HG02642 (cell line): ENCODE data around the gene MAST4.
"Not testable (repeated sequence)": the region's sequence is repeated elsewhere in the genome, so short reads cannot be mapped to it uniquely, and the experiment has no call there.

ENCODE experiments used
- ATAC-seq: cut with Tn5 transposase; IDR thresholded peaks from one replicate; pipeline ENCODE4 v1.9.1; 2021; ENCODE audit warnings: mild to moderate bottlenecking; ENCODE audit not compliant: unreplicated experiment, poor library complexity

MAST4 gene

DNA sequence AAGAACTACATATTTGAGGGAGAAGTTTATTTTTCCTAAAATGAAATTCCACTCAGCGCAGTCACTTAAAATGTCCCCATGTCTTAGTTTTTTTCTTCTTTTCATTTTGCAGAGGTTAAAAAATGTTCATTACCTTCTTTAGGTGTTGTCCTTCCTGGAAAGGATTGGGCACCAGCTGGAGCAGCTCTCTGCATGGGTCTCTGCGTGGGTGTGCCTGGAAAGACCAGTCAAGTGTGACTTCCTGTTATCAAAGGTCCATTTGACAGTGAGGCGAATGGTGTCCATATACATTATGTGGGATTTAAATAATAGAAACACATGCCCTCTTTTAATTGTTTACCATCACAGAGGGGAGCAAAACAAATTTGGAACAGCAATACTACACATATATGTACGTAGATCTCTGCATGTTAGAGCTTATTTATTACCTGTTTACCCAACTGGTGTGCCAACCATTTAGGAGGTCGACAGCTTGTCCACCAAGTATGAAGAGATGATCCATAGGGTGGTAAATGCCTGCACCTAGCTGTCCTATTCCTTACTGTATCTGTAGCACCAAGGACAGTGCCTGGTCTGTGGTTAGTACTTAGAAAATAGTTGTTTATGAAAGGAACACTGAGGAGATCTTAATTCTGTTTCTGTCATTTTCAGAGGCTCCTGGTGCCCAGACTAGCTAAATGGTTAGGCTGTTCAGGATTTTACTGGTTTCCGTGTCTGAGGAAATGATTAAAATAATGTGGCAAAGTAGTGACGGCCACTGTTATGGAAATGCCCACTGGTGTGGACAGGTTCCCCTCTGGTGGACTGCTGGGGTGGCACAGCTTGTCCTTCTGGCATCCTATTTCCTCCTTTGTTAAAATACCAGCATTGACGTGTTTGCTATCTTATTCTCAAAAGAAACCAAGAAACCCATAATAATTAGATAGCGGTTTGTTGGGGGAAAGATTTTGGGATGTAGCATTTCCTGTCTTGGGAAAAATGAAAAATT is 200.4 kb downstream of the MAST4 start:
- no peak for ATAC-seq

GRCh38 chr5:66802941-66803340 is 206.7 kb downstream of the MAST4 start:
- no peak for ATAC-seq

DNA sequence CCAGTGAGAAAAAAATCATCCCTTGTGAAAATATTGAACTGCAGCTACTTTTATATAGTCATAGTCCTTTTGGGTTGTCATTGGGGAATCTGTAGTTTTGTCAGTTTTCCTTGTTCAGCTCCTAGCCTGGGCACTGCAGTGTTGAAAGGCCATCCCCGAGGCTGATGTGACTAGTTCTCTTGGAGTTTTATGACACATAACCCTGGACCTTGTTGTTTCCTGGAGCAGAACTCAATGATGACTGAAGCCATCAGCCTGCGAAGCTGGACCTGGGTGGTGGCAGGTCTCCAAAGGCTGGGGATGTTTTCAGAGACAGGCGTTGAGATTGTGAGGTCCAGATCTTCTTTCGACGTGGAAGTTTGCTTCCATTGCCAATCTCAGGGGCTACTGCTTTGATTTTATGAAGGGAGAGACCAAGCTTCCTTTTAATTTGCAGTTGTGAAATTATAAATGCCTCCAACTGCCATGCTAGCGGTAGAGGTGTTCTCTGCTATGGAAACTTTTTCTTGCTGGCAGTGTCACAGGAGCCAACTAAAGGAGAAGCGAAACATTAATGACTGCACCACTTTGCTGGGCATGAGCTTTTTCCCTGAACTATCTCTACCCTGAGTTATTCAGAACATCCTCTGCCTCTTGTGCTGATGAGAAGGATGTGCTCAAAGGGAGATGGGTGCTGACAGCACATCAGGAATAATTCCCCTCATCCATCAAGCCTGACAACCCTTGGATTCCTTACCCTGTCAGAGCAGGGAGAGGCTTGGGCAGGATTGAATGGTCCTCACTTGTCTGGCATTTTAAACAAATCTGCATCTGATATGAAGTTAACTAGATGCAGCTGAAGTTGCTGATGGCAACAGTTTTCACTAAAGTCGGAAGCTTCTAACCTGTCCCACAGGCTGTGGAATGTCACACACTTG is 209.6 kb downstream of the MAST4 start:
- no peak for ATAC-seq

DNA sequence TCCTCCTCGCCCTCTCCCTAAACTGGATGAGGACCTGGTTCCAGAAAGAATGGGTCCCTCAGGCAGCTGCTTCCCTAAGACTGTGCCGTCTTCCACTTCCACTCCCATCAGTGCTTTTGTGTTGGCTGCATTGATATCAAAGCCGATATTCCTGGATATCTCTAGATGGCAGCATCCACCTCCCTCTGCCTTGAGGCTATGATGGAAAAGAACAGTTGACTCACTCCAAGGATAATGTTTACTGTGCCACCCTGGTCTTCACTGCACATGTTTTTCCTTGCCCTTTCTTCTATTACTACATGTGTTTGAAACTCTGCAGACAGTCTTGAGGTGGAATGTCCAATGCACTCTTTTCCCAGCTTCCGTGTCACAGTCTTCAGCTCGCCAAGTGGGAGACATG is 211.6 kb downstream of the MAST4 start:
- no peak for ATAC-seq

DNA sequence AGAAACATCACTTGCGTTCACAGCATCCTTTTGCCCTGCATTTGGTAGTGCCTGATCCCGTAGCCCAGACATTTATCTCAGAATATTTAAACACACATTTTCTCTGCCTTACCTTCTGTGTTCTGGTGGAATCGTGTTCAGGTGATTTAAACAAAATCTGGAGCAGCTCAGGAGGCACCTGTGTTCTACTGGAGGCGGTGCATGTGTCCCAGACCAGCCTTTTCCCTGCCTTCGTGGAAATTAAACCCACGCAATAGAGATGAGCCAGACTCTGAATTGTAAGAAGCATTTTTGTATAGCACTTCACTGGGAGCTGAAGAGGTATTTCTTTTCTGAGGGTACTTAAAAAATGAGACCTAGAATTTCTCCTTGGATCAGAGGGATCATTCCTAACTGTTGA is 212.5 kb downstream of the MAST4 start:
- no peak for ATAC-seq

DNA sequence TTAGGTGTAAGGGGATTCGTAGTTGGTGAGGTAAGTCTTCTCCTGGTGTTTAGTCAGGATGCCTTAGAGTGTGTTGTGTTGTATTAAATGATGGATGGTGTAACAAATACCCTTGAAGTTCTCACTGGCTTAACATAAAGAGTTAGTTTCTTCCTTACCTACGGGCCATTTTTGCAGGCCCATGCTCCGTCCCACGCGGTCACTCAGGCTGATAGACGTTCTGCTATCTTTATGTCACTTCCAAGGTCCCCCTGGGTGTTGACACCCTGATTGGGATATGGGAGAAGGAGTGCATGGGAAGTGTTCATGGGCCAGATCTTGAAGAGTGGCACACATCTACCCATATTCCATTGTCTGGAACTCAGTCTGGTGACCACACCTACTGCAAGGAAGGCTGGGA is 214.0 kb downstream of the MAST4 start:
- ATAC-seq, result no peak

GRCh38 chr5:66810848-66811261 is 214.7 kb downstream of the MAST4 start:
- ATAC-seq, result no peak

DNA sequence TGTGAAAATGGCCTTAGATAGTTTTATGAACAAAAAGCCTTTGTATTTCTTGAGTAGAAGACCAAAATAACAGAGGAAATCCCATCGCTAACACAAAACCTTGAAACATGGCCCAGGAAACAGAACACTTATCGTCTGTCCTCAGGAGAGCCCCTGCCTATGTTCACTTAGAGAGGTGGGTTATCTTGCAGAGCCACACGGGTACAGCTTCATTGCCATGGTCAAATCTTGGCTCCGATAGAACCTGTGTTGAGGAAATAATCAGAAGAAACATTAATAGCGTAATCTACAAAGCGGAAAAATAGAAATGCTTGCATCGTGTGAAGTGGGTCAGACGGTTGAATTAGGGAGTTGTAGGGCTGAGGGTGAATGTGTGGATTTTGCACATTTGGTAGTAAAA is 216.1 kb downstream of the MAST4 start:
- ATAC-seq, result no peak

DNA sequence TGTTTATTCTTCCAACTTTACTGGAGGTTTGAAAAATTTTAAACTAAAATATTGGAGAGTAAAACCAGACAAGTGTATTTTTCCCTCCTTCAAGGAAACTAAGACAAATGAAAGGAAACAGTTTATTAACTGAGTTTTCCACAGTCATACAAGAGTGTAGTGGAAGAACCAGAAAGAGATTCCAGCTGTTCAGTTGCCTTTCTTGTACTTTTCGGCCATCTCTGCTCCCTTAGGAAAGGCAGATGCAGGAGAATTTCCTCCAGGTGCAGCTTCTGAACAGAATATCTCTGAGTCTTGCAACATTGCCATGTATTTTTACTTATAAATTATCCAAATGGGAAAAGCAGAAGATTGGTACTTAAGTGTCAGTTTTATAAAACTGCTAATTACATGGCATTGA is 217.1 kb downstream of the MAST4 start:
- no peak for ATAC-seq

GRCh38 chr5:66814146-66814991 is 218.2 kb downstream of the MAST4 start:
- ATAC-seq, result no peak

GRCh38 chr5:66818304-66818934 is 222.2 kb downstream of the MAST4 start:
- ATAC-seq, result no peak

DNA sequence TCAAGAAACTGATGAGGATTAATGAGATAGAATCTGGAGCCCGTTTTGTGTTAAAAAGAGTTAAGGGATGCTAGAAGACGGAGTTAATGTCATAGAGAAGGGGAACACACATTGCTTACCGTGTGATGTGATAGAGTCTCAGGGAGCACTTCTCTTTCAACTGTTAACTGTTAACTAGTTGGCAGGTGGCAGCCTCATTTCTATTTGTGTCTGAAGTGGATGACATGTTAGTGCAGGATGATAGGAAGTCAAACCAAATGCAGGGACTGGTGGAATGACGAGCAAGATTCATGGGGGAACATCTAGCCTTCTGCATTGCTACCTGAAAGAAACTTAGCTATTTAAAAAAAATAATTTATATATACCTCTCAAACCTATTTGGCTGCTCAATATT is 222.7 kb downstream of the MAST4 start:
- ATAC-seq, result no peak

GRCh38 chr5:66820630-66821207 is 224.5 kb downstream of the MAST4 start:
- no peak for ATAC-seq

DNA sequence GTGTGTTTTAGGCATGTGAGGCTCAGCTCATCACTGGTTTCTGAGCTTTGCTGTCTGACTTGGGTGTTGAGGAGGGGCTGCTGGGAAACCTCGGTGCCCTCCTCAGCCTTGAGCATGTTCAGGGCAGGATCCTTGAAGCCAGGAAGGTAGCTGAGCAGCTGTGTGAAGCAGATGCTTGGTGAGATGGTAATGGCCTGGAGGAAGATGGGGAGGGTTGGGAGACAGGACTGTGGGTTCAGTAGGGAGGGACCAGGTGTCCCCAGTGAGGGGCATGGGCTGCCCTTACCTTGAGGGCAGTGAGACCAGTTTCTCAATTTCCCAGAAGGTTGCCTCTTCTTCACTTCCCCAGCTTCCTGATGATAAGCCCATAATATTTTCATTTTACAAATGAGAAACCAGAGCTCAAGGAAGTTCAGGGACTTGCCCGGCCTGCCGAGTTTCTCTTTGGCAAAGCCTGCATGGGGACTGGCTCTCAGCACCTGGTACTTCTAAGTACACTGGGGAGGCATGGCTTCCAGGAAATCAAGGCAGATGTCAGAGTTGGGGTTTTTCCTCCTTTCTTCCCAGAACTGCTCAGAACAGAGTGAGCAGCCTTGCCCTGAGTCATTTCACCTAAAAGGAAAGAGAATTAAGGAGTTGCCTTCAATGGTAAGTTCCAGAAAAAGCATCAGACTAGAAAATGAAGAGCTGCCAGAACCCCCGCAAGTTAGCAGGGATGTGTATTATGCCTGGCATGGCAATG is 225.7 kb downstream of the MAST4 start:
- no peak for ATAC-seq

DNA sequence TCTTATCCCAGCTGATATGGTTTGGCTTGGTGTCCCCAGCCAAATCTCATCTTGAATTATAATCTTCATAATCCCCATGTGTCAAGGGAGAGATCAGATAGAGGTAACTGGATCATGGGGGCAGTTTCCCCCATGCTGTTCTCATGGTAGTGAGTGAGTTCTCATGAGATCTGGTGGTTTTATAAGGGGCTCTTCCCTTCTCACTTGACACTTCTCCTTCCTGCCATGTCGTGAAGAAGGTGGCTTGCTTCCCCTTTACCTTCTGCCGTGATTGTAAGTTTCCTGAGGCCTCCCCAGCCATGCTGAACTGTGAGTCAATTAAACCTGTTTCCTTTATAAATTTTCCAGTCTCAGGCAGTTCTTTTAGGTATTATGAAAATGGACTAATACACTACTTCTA is 226.7 kb downstream of the MAST4 start:
- not testable (repeated sequence) for ATAC-seq

- no peak for ATAC-seq
Observed at GRCh38 chr5:66824476-66824875, 228.3 kb downstream of the MAST4 start.

GRCh38 chr5:66826263-66826662 is 230.1 kb downstream of the MAST4 start:
- no peak for ATAC-seq

DNA sequence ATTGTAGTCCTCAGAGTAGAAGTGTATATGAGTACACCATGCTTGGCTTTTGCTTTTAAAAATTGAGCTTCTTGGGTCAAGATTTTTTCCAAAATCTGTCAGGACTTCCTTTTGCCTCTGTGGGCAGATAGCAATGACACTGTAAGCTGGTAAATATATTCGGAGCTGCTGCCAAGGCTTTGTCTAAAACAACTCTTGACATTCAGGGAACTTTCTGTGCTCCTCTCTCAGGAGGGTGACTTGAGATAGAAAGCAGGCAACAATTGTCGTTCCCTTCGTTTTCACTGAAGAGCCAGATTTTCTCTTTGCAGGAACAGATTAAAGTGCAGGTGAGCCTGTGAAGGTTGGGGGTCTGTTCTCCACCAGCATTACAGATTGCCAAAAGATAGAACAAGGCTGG is 230.5 kb downstream of the MAST4 start:
- no peak for ATAC-seq
